Lower lobe of right lung (tissue), 2 donors: ENCODE data around the gene TMC6. TPM values are rescaled to one million over a fixed set of nuclear protein-coding genes. Genes with fewer than 3 reads are reported as not detected.

Source experiments
- ATAC-seq, 2 donors: fragments of 200-7000 bp; cut with Tn5 transposase; one replicate each; pipeline ENCODE4 v1.9.1; 2020 to 2022; ENCODE audit warnings: mild to moderate bottlenecking in 2 of 2, moderate library complexity in 2 of 2
- DNase-seq: peaks from one replicate; pipeline ENCODE4 v3.0.0-alpha.2; 2020
- H3K27ac ChIP-seq: fragments of 200-600 bp; one replicate; pipeline ENCODE4 v1.8.0; 2022
- H3K27me3 ChIP-seq: fragments of 200-600 bp; one replicate; pipeline ENCODE4 v1.8.0; 2022; ENCODE audit warnings: low read depth
- H3K36me3 ChIP-seq: fragments of 200-600 bp; one replicate; pipeline ENCODE4 v1.8.0; 2022; ENCODE audit warnings: mild to moderate bottlenecking
- H3K4me1 ChIP-seq: fragments of 200-600 bp; one replicate; pipeline ENCODE4 v1.8.0; 2022
- H3K4me3 ChIP-seq: fragments of 200-600 bp; one replicate; pipeline ENCODE4 v1.8.0; 2022; ENCODE audit warnings: mild to moderate bottlenecking
- H3K9me3 ChIP-seq: fragments of 200-600 bp; one replicate; pipeline ENCODE4 v1.8.0; 2022
- intact Hi-C: fragments of 100-400 bp; cut with DNase I; formaldehyde crosslinking; loops from one replicate; pipeline ENCODE4 v1.11.0; 2022
- total RNA-seq: library from RNA; stranded (reverse); fragmentation: NEBNext Ultra II Directional; extraction: Animal tissue kit (Norgen Biotek cat#: 25700); gene quantifications from one replicate; pipeline ENCODE4 v1.2.1, GENCODE V29; 2021
- TF ChIP-seq, protein P1 (sequence below): fragments of 200-600 bp; IDR thresholded peaks from one replicate; pipeline ENCODE4 v1.8.0; 2022; ENCODE audit warnings: antibody characterized with exemption, mild to moderate bottlenecking
- donor health status: DM: no; HTN: yes; CAD: no; lungs with severe emphysema.

TMC6 gene
- total RNA-seq, 1 donor from 2014 or later: 173 TPM

GRCh38 chr17:78137392-78138203, 9.0 kb upstream of the TMC6 start:
- H3K27ac ChIP-seq: no peak overlapping the region
- TF ChIP-seq, protein P1, sequence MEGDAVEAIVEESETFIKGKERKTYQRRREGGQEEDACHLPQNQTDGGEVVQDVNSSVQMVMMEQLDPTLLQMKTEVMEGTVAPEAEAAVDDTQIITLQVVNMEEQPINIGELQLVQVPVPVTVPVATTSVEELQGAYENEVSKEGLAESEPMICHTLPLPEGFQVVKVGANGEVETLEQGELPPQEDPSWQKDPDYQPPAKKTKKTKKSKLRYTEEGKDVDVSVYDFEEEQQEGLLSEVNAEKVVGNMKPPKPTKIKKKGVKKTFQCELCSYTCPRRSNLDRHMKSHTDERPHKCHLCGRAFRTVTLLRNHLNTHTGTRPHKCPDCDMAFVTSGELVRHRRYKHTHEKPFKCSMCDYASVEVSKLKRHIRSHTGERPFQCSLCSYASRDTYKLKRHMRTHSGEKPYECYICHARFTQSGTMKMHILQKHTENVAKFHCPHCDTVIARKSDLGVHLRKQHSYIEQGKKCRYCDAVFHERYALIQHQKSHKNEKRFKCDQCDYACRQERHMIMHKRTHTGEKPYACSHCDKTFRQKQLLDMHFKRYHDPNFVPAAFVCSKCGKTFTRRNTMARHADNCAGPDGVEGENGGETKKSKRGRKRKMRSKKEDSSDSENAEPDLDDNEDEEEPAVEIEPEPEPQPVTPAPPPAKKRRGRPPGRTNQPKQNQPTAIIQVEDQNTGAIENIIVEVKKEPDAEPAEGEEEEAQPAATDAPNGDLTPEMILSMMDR: peak; percentile 37
- H3K27me3 ChIP-seq: no peaks in the 10 kb centered on the region
- peaks cover 17% of the 10 kb centered on the region for H3K36me3 ChIP-seq
- H3K9me3 ChIP-seq: no peaks in the 10 kb centered on the region
- ATAC-seq: no peak
- no peak overlapping the region for H3K4me3 ChIP-seq
- no peak for DNase-seq
- intact Hi-C loops: no loop called here
- peaks cover 53% of the 10 kb centered on the region for H3K4me1 ChIP-seq

DNA sequence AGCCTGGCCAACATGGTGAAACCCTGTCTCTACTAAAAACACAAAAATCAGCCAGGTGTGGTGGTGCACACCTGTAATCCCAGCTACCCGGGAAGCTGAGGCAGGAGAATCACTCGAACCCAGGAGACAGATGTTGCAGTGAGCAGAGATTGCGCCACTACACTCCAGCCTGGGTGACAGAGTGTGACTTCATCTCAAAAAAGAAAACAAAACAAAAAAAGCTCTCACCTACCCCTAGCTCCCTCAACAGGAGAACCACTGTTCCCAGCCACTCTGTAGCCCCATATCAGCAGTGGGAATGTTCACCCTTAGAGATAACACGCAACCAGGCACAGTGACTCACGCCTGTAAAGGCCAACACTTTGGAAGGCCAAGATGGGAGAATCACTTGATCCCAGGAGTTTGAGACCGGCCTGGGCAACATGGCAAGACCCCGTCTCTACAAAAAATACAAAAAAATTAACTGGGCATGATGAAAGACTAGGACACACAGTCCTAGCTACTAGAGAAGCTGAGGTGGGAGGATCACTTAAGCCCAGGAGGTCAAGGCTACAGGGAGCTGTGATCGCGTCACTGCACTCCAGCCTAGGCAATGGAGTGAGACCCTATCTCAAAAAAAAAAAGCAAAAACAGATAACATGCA, 7.4 kb upstream of the TMC6 start:
- Histone ChIP-seq H3K27ac (no peak overlapping the region), H3K36me3 (peaks cover 17% of the 10 kb centered on the region), H3K9me3 (no peaks in the 10 kb centered on the region), H3K27me3 (no peaks in the 10 kb centered on the region), H3K4me3 (no peak overlapping the region), H3K4me1 (peaks cover 53% of the 10 kb centered on the region)
- DNase-seq: no peak
- no peak for ATAC-seq
- TF ChIP-seq, protein P1: no peak
- intact Hi-C loops: no loop called here

DNA sequence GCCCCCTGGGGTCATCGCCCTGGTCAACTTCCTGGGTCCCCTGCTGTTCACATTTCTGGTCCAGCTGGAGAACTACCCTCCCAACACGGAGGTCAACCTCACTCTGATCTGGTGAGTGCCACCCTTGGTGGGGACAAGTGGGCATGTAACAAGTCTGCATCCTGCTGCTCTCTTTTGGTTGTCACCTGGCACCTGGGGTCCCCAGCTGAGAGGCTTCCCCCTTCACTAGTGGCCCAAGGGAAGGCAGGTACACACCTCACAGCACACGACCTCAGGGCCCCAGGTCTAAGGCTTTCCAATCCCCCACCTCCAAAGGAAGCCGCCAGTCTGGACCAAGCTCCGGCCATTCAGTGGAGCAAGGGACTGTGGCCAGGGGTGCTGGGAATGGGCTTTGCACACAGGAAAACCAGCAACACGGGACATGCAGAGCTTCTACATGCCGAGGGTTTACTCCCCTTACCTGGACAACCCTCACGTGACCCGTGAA, 6.4 kb upstream of the TMC6 start:
- TF ChIP-seq, protein P1: no peak
- H3K9me3 ChIP-seq: no peaks in the 10 kb centered on the region

DNA sequence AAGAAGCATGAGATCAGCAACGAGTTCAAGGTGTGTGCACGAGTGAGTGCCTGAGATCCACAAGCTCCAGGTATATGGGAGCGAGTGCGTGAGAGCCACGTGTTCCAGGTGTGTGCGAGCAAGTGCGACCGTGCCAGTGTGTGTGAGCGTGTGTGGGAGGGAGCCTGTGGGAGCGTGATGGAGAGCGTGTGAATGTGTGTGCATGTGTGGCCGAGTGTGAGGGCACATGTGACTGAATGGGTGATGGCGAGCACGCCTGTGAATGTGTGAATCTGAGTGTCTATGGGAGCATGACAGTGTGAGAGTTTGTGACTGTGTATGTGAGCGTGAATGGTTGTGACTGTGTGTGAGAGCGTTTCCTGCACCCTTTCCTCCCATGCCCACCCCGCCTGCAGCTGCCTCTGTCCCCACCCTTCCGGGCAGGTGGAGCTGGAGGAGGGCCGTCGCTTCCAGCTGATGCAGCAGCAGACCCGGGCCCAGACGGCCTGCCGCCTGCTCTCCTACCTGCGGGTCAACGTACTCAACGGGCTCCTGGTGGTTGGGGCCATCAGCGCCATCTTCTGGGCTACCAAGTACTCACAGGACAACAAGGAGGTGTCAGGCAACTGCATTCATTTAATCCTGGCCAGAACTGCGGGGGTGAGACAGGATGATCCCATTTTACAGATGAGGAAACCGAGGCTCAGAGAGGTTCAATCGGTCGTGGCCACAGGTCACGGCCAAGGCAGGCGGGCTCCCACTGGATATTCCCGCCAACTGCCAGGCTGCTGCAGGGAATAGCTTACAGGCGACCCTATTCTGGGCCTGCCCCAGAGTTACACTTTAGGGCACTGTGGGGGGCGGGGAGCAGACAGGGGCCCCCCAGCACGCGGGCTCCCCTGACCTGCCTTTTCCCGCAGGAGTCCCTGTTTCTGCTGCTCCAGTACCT, 5.7 kb upstream of the TMC6 start:
- DNase-seq (peak; percentile 80), ATAC-seq (no peak)
- TF ChIP-seq, protein P1: peak; percentile 56

More for the DNA sequence above, 6.4 kb upstream of the TMC6 start:
- Histone ChIP-seq H3K36me3 (peaks cover 17% of the 10 kb centered on the region), H3K27me3 (no peaks in the 10 kb centered on the region), H3K27ac (no peak overlapping the region), H3K4me1 (peaks cover 55% of the 10 kb centered on the region), H3K4me3 (no peak overlapping the region)
- ATAC-seq (no peak), DNase-seq (no peak)
- intact Hi-C loops: no loop called here

More for the DNA sequence above, 5.7 kb upstream of the TMC6 start:
- H3K27me3 ChIP-seq: no peaks in the 10 kb centered on the region
- H3K36me3 ChIP-seq: peaks cover 17% of the 10 kb centered on the region
- H3K27ac ChIP-seq: no peak overlapping the region
- peaks cover 59% of the 10 kb centered on the region for H3K4me1 ChIP-seq
- no peaks in the 10 kb centered on the region for H3K9me3 ChIP-seq
- no peak overlapping the region for H3K4me3 ChIP-seq
- intact Hi-C loops: no loop called here
